ENCODE measurements around the gene LCORL. TPM values are rescaled to one million over a fixed set of nuclear protein-coding genes. Genes with fewer than 3 reads are reported as not detected.

The LCORL gene
- total RNA-seq, 1 experiment from 2014 or later = 15.5 TPM

GRCh38 chr4:17995165-17995564 lies 26.4 kb downstream of the LCORL start:
- Histone ChIP-seq H4K20me1 (ENCODE audit: control insufficient read depth, insufficient read depth, insufficient read length) (no peaks in the 10 kb centered on the region), H3K18ac (ENCODE audit: insufficient read length, low read depth, low read length) (no peak overlapping the region), H3K27ac (ENCODE audit: insufficient read length, low read depth, low read length) (no peak overlapping the region), H2AFZ (ENCODE audit: low read length) (no peak overlapping the region), H2BK5ac (ENCODE audit: insufficient read length, low read length) (no peak overlapping the region), H3K4me1 (ENCODE audit: insufficient read depth, low read length) (no peaks in the 10 kb centered on the region; the same call in 1 of the 2 replicates), H2BK12ac (ENCODE audit: insufficient read length, low read depth, low read length) (no peak overlapping the region), H3K79me2 (ENCODE audit: insufficient read depth, low read length) (no peaks in the 10 kb centered on the region), H2BK20ac (ENCODE audit: low read depth, low read length, poor library complexity, severe bottlenecking) (no peak overlapping the region), H2BK120ac (ENCODE audit: low read depth, low read length, poor library complexity, severe bottlenecking) (no peak overlapping the region), H4K91ac (ENCODE audit: insufficient read length, low read depth, low read length) (no peak overlapping the region), H4K5ac (ENCODE audit: insufficient read length, low read depth, low read length) (no peak overlapping the region), H3K56ac (ENCODE audit: insufficient read length, low read depth, low read length) (no peak overlapping the region), H3K14ac (ENCODE audit: insufficient read depth, low read length) (no peak overlapping the region), H3K23me2 (ENCODE audit: insufficient read length, low read depth, low read length, poor library complexity, severe bottlenecking) (no peaks in the 10 kb centered on the region), H3K4me2 (ENCODE audit: insufficient read depth, insufficient read length, low read length) (no peak overlapping the region), H4K8ac (replicated peaks; ENCODE audit: insufficient read length, low read depth, low read length) (no peak overlapping the region), H2AK5ac (ENCODE audit: insufficient read length, low read length) (no peak overlapping the region), H3K9me3 (ENCODE audit: control insufficient read depth, low read depth, low read length) (no peaks in the 10 kb centered on the region), H3T11ph (ENCODE audit: low read length) (no peak overlapping the region), H3K23ac (ENCODE audit: insufficient read length, low read depth, low read length) (no peak overlapping the region), H3K79me1 (ENCODE audit: insufficient read depth, low read depth, low read length, poor library complexity, severe bottlenecking) (no peaks in the 10 kb centered on the region), H3K9ac (ENCODE audit: extremely low read depth, insufficient read length, low read length) (no peak overlapping the region), H2BK15ac (ENCODE audit: low read depth, low read length) (no peak overlapping the region), H3K27me3 (ENCODE audit: insufficient read depth, low read length) (no peaks in the 10 kb centered on the region), H3K4ac (ENCODE audit: low read depth, low read length) (no peak overlapping the region)
- WGBS (ENCODE audit: extremely low coverage, insufficient read length, low lambda C conversion rate) = no CpG with 5 or more reads among the region's 2 CpGs
- Mint-ChIP-seq H3K27ac (0 out of 7 replicates have a peak overlapping the region, but pooled peaks of 1 of the 3 experiments have one; percentile 50), H3K4me3 (no peak overlapping the region), H3K4me1 (peaks cover 24 to 26% of the 10 kb centered on the region in 2 experiments), H3K9me3 (no peaks in the 10 kb centered on the region; a peak in 1 of 5 replicates), H3K27me3 (ENCODE audit: low read depth) (no peaks in the 10 kb centered on the region), H3K36me3 (ENCODE audit: insufficient read depth in 1 of 3, low read depth in 3 of 3) (peaks cover 0 to 2% (median 0%) of the 10 kb centered on the region in 3 experiments; a peak in 2 of 7 replicates)
- no peak for TF ChIP-seq CTCF (conservative IDR thresholded peaks at IDR 0.05)
- no peak for DNase-seq

Data from H9 (cell line).